ENCODE measurements around the gene KIF5A. TPM values are rescaled to one million over a fixed set of nuclear protein-coding genes. Genes with fewer than 3 reads are reported as not detected.

Gene KIF5A
- total and polyA plus RNA-seq, 2 donors (not counting 3 experiments of a cell fraction or from before 2014, with no cell fraction given), result 0.07 to 0.35 TPM

- H3K9ac ChIP-seq (replicated peaks; ENCODE audit: extremely low read depth, insufficient read depth, low read length), result no peak overlapping the region
- DNase-seq (ENCODE audit: low read depth, low spot score), result no peak
- BruUV-seq (replicated peaks), result no TSS peak
- peaks cover 38 to 44% of the 10 kb centered on the region in 2 experiments for H3K27me3 ChIP-seq (ENCODE audit: control insufficient read depth in 2 of 2, insufficient read depth in 2 of 2, low read length in 2 of 2)
- ChIA-PET POLR2A (no interaction called here), CTCF (no interaction called here)
- TF ChIP-seq, protein P1, sequence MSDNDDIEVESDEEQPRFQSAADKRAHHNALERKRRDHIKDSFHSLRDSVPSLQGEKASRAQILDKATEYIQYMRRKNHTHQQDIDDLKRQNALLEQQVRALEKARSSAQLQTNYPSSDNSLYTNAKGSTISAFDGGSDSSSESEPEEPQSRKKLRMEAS (IDR thresholded peaks at IDR 0.05; ENCODE audit: insufficient read depth, insufficient read length), result no peak
- TF ChIP-seq FOS (IDR thresholded peaks at IDR 0.05; ENCODE audit: borderline replicate concordance, insufficient read depth, low read length), result no peak
- TF ChIP-seq JUN (IDR thresholded peaks at IDR 0.05; ENCODE audit: borderline replicate concordance, insufficient read depth, insufficient read length, low read depth), result no peak
- no peak for TF ChIP-seq GATA2 (IDR thresholded peaks at IDR 0.05; ENCODE audit: insufficient read depth, insufficient read length, low read depth, low read length)
- TF ChIP-seq MYC (IDR thresholded peaks at IDR 0.05; ENCODE audit: low read depth, low read length), result no peak
- no peak for TF ChIP-seq EZH2 (IDR thresholded peaks at IDR 0.05; ENCODE audit: borderline replicate concordance, low read depth, low read length, severe bottlenecking)
- TF ChIP-seq, protein P2, sequence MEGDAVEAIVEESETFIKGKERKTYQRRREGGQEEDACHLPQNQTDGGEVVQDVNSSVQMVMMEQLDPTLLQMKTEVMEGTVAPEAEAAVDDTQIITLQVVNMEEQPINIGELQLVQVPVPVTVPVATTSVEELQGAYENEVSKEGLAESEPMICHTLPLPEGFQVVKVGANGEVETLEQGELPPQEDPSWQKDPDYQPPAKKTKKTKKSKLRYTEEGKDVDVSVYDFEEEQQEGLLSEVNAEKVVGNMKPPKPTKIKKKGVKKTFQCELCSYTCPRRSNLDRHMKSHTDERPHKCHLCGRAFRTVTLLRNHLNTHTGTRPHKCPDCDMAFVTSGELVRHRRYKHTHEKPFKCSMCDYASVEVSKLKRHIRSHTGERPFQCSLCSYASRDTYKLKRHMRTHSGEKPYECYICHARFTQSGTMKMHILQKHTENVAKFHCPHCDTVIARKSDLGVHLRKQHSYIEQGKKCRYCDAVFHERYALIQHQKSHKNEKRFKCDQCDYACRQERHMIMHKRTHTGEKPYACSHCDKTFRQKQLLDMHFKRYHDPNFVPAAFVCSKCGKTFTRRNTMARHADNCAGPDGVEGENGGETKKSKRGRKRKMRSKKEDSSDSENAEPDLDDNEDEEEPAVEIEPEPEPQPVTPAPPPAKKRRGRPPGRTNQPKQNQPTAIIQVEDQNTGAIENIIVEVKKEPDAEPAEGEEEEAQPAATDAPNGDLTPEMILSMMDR (IDR thresholded peaks at IDR 0.05; ENCODE audit: extremely low read depth in 1 of 2, insufficient read depth in 1 of 2, low read depth in 1 of 2, low read length in 2 of 2), result no peak
- no peak for TF ChIP-seq POLR2A (IDR thresholded peaks at IDR 0.05; ENCODE audit: low read depth, low read length)
- H3K9me3 ChIP-seq (replicated peaks; ENCODE audit: control insufficient read depth, insufficient read depth, low read length), result no peaks in the 10 kb centered on the region
- peaks cover 18% of the 10 kb centered on the region for H3K4me1 ChIP-seq (ENCODE audit: control insufficient read depth, extremely low read depth, insufficient read depth, low read length)
- H3K36me3 ChIP-seq (ENCODE audit: control insufficient read depth in 2 of 2, extremely low read depth in 1 of 2, insufficient read depth in 2 of 2, low read length in 2 of 2), result no peaks in the 10 kb centered on the region
- H3K79me2 ChIP-seq (ENCODE audit: control insufficient read depth, insufficient read depth, low read length), result peaks cover 25% of the 10 kb centered on the region
- intact Hi-C loops (cut with micrococcal nuclease), result loop anchor here (5.0 kb wide), 1 partner anchor 144 kb away; the partner anchor contains the start of gene OS9
- H4K20me1 ChIP-seq (replicated peaks; ENCODE audit: control insufficient read depth, extremely low read depth, insufficient read depth, low read length), result no peaks in the 10 kb centered on the region
- H3K4me3 ChIP-seq (replicated peaks in 1 of 3; ENCODE audit: insufficient read depth in 1 of 3, low read depth in 1 of 3, low read length in 3 of 3), result no peak overlapping the region
- H3K27ac ChIP-seq (ENCODE audit: insufficient read depth, low read depth, low read length), result no peak overlapping the region
- no peak overlapping the region for H3K4me2 ChIP-seq (ENCODE audit: insufficient read depth, low read length)
- FAIRE-seq, result no peak
- no peaks in the 10 kb centered on the region for H3K9me1 ChIP-seq (replicated peaks; ENCODE audit: control insufficient read depth, extremely low read depth, insufficient read depth, low read length)
- no peak overlapping the region for H2AFZ ChIP-seq (ENCODE audit: low read depth, low read length)
- dilution Hi-C loops (cut with MboI; ENCODE audit: extremely low pct_ligation_motif_present, low sequenced_read_pairs), result no loop called here
These were observed 1.4 kb upstream of the KIF5A start for GRCh38 chr12:57548488-57548887.

Measured in endothelial cell of umbilical vein (primary cell).